H9 (cell line): ENCODE results near the gene AVEN. TPM values are rescaled to one million over a fixed set of nuclear protein-coding genes. Genes with fewer than 3 reads are reported as not detected.
A peak's percentile ranks its signal among the peaks of the same experiment; 100 is the strongest.

Experiments used
- DNase-seq: peaks from one replicate; pipeline ENCODE4 v3.0.0-alpha.2; 2017
- H2AFZ ChIP-seq: one replicate; pipeline ENCODE4 v1.6.1; 2013; ENCODE audit warnings: mild to moderate bottlenecking, low read length, control low read depth, moderate library complexity
- H2AK5ac ChIP-seq: 2 replicates; pipeline ENCODE4 v1.6.1; 2013; ENCODE audit warnings: low read length, control low read depth, mixed read lengths; ENCODE audit not compliant: insufficient read length
- H2BK120ac ChIP-seq: one replicate; pipeline ENCODE4 v1.6.1; 2013; ENCODE audit warnings: low read depth, mild to moderate bottlenecking, low read length, control low read depth, inconsistent platforms; ENCODE audit not compliant: poor library complexity, severe bottlenecking
- H2BK12ac ChIP-seq: 2 replicates; pipeline ENCODE4 v1.6.1; 2013; ENCODE audit warnings: low read length, control low read depth, mixed read lengths, low read depth; ENCODE audit not compliant: insufficient read length
- H2BK15ac ChIP-seq: 2 replicates; pipeline ENCODE4 v1.6.1; 2013; ENCODE audit warnings: low read depth, low read length, control low read depth
- H2BK20ac ChIP-seq: one replicate; pipeline ENCODE4 v1.6.1; 2013; ENCODE audit warnings: low read depth, mild to moderate bottlenecking, low read length, control low read depth, inconsistent platforms; ENCODE audit not compliant: poor library complexity, severe bottlenecking
- H2BK5ac ChIP-seq: 2 replicates; pipeline ENCODE4 v1.6.1; 2013; ENCODE audit warnings: low read length, control low read depth, mixed read lengths; ENCODE audit not compliant: insufficient read length
- H3K14ac ChIP-seq: 2 replicates; pipeline ENCODE4 v1.6.1; 2013; ENCODE audit warnings: low read length, control low read depth; ENCODE audit not compliant: insufficient read depth
- H3K18ac ChIP-seq: 2 replicates; pipeline ENCODE4 v1.6.1; 2013; ENCODE audit warnings: low read depth, mild to moderate bottlenecking, mixed read lengths, low read length, control low read depth; ENCODE audit not compliant: insufficient read length
- H3K23ac ChIP-seq: 2 replicates; pipeline ENCODE4 v1.6.1; 2013; ENCODE audit warnings: low read length, control low read depth, mixed read lengths, low read depth; ENCODE audit not compliant: insufficient read length
- H3K23me2 ChIP-seq: 2 replicates; pipeline ENCODE4 v1.6.1; 2013; ENCODE audit warnings: low read depth, mild to moderate bottlenecking, mixed read lengths, low read length, control low read depth; ENCODE audit not compliant: insufficient read length, poor library complexity, severe bottlenecking
- H3K27ac ChIP-seq: 2 replicates; pipeline ENCODE4 v1.5.1; 2013; ENCODE audit warnings: low read length, control low read depth, mixed read lengths, low read depth; ENCODE audit not compliant: insufficient read length
- H3K27me3 ChIP-seq: 2 replicates; pipeline ENCODE4 v1.6.1; 2013; ENCODE audit warnings: low read length, control low read depth, inconsistent platforms; ENCODE audit not compliant: insufficient read depth
- H3K4ac ChIP-seq: 2 replicates; pipeline ENCODE4 v1.6.1; 2013; ENCODE audit warnings: low read depth, mild to moderate bottlenecking, control low read depth, inconsistent platforms, low read length, moderate library complexity
- H3K4me1 ChIP-seq: 2 replicates; pipeline ENCODE4 v1.6.1; 2013; ENCODE audit warnings: low read length, control low read depth, inconsistent platforms; ENCODE audit not compliant: insufficient read depth
- H3K4me2 ChIP-seq: 2 replicates; pipeline ENCODE4 v1.6.1; 2013; ENCODE audit warnings: low read length, control low read depth, mixed read lengths; ENCODE audit not compliant: insufficient read length, insufficient read depth
- H3K56ac ChIP-seq: 2 replicates; pipeline ENCODE4 v1.6.1; 2013; ENCODE audit warnings: low read depth, mild to moderate bottlenecking, mixed read lengths, low read length, control low read depth; ENCODE audit not compliant: insufficient read length
- H3K79me1 ChIP-seq: 2 replicates; pipeline ENCODE4 v1.6.1; 2013; ENCODE audit warnings: low read depth, mild to moderate bottlenecking, moderate library complexity, low read length, control low read depth, inconsistent platforms; ENCODE audit not compliant: insufficient read depth, poor library complexity, severe bottlenecking
- H3K79me2 ChIP-seq: 2 replicates; pipeline ENCODE4 v1.6.1; 2013; ENCODE audit warnings: low read length, control low read depth, inconsistent platforms; ENCODE audit not compliant: insufficient read depth
- H3K9ac ChIP-seq: 2 replicates; pipeline ENCODE4 v1.6.1; 2013; ENCODE audit warnings: low read length, control low read depth, mixed read lengths; ENCODE audit not compliant: insufficient read length; ENCODE audit errors: extremely low read depth
- H3K9me3 ChIP-seq: one replicate; pipeline ENCODE4 v1.6.1; 2013; ENCODE audit warnings: low read depth, low read length, inconsistent platforms; ENCODE audit not compliant: control insufficient read depth
- H3T11ph ChIP-seq: one replicate; pipeline ENCODE4 v1.6.1; 2013; ENCODE audit warnings: mild to moderate bottlenecking, low read length, control low read depth, inconsistent platforms
- H4K20me1 ChIP-seq: one replicate; pipeline ENCODE4 v1.6.1; 2013; ENCODE audit not compliant: control insufficient read depth, insufficient read length, insufficient read depth
- H4K5ac ChIP-seq: 2 replicates; pipeline ENCODE4 v1.6.1; 2013; ENCODE audit warnings: low read depth, mild to moderate bottlenecking, mixed read lengths, low read length, control low read depth; ENCODE audit not compliant: insufficient read length
- H4K8ac ChIP-seq: replicated peaks from 2 replicates; pipeline ENCODE4 v1.6.1; 2013; ENCODE audit warnings: low read length, control low read depth, mixed read lengths, low read depth; ENCODE audit not compliant: insufficient read length
- H4K91ac ChIP-seq: 2 replicates; pipeline ENCODE4 v1.6.1; 2013; ENCODE audit warnings: low read depth, mild to moderate bottlenecking, moderate library complexity, mixed read lengths, low read length, control low read depth; ENCODE audit not compliant: insufficient read length
- H3K27ac Mint-ChIP-seq, 3 experiments: 2 replicates in 2 of 3; 3 replicates in 1 of 3; pipeline ENCODE4 v1.8.0; 2020 to 2021; ENCODE audit warnings: mixed read lengths in 3 of 3, mild to moderate bottlenecking in 1 of 3, moderate library complexity in 1 of 3
- H3K27me3 Mint-ChIP-seq: 2 replicates; pipeline ENCODE4 v1.8.0; 2021; ENCODE audit warnings: low read depth, mild to moderate bottlenecking, moderate library complexity, mixed read lengths
- H3K36me3 Mint-ChIP-seq, 3 experiments: 2 replicates in 2 of 3; 3 replicates in 1 of 3; pipeline ENCODE4 v1.8.0; 2020 to 2021; ENCODE audit warnings: low read depth in 3 of 3, mixed read lengths in 3 of 3; ENCODE audit not compliant: insufficient read depth in 1 of 3
- H3K4me1 Mint-ChIP-seq, 2 experiments: 2 replicates each; pipeline ENCODE4 v1.8.0; 2020; ENCODE audit warnings: mixed read lengths in 2 of 2
- H3K4me3 Mint-ChIP-seq, 2 experiments: 2 replicates in 1 of 2; 3 replicates in 1 of 2; pipeline ENCODE4 v1.8.0; 2020 to 2021; ENCODE audit warnings: mild to moderate bottlenecking in 2 of 2, mixed read lengths in 2 of 2, moderate library complexity in 1 of 2
- H3K9me3 Mint-ChIP-seq, 2 experiments: 2 replicates in 1 of 2; 3 replicates in 1 of 2; pipeline ENCODE4 v1.8.0; 2020; ENCODE audit warnings: mild to moderate bottlenecking in 2 of 2, mixed read lengths in 2 of 2, moderate library complexity in 1 of 2
- WGBS: extraction: QIAGEN DNeasy Blood & Tissue Kit; methylation state at CpG from one replicate; pipeline ENCODE4 v1.1.7; 2013; ENCODE audit warnings: missing lambda C conversion rate, low lambda C conversion rate, mixed read lengths; ENCODE audit not compliant: insufficient read length; ENCODE audit errors: extremely low coverage; 5-methylcytosine and 5-hydroxymethylcytosine counted together
- total RNA-seq: library from RNA; stranded (reverse); gene quantifications from 2 replicates; pipeline ENCODE4 v1.2.1, GENCODE V29; 2021
- TF ChIP-seq, protein P1 (sequence below): fragments of 200-600 bp; sonication (generic); conservative IDR thresholded peaks from 3 replicates; pipeline ENCODE4 v1.8.0; 2021; ENCODE audit warnings: antibody characterized with exemption, mild to moderate bottlenecking

The AVEN gene
- total RNA-seq, 1 experiment from 2014 or later, result 16.1 TPM

DNA sequence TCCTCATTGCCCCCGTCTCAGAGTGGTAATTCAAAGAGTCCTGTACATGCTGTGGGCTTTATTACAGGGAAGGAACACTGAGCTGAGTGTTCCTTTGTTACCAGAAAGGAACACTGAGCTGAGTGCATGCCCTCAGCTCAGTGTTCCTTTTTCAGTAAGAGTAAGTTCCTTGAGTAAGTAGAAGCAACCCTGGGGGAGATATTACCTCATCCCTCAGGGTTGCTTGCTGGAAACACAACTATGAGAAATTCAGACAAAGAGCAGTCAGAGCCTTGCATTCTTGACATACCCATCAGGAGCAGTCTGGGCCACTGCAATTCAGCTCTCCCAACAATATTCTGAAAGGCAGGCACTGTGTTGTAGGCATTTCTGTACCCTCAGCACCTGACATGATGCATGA is 53.7 kb downstream of the AVEN start:
- Mint-ChIP-seq H3K36me3 (no peaks in the 10 kb centered on the region; a peak in 1 of 7 replicates), H3K4me3 (no peak overlapping the region), H3K27ac (peak overlapping the region in 2 of 3 experiments; percentile 46 to 57; a peak in 2 of 7 replicates), H3K4me1 (peaks cover 9 to 16% of the 10 kb centered on the region in 2 experiments), H3K27me3 (no peaks in the 10 kb centered on the region), H3K9me3 (no peaks in the 10 kb centered on the region)
- H4K20me1 ChIP-seq, result no peaks in the 10 kb centered on the region
- H3K27me3 ChIP-seq, result no peaks in the 10 kb centered on the region
- H3K79me1 ChIP-seq, result no peaks in the 10 kb centered on the region
- no peaks in the 10 kb centered on the region for H3K4me1 ChIP-seq
- no peak overlapping the region for H2AFZ ChIP-seq
- H3T11ph ChIP-seq, result no peak overlapping the region
- no peak overlapping the region for H3K23ac ChIP-seq
- TF ChIP-seq, protein P1, sequence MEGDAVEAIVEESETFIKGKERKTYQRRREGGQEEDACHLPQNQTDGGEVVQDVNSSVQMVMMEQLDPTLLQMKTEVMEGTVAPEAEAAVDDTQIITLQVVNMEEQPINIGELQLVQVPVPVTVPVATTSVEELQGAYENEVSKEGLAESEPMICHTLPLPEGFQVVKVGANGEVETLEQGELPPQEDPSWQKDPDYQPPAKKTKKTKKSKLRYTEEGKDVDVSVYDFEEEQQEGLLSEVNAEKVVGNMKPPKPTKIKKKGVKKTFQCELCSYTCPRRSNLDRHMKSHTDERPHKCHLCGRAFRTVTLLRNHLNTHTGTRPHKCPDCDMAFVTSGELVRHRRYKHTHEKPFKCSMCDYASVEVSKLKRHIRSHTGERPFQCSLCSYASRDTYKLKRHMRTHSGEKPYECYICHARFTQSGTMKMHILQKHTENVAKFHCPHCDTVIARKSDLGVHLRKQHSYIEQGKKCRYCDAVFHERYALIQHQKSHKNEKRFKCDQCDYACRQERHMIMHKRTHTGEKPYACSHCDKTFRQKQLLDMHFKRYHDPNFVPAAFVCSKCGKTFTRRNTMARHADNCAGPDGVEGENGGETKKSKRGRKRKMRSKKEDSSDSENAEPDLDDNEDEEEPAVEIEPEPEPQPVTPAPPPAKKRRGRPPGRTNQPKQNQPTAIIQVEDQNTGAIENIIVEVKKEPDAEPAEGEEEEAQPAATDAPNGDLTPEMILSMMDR, result no peak
- no peak overlapping the region for H3K27ac ChIP-seq
- H3K23me2 ChIP-seq, result no peaks in the 10 kb centered on the region
- no peak overlapping the region for H2BK5ac ChIP-seq
- no peak overlapping the region for H2BK15ac ChIP-seq
- H3K9me3 ChIP-seq, result no peaks in the 10 kb centered on the region
- no peak overlapping the region for H2BK20ac ChIP-seq
- no peak overlapping the region for H3K14ac ChIP-seq
- no peak overlapping the region for H2BK12ac ChIP-seq
- H3K18ac ChIP-seq, result no peak overlapping the region
- no peak overlapping the region for H3K4ac ChIP-seq
- no peak overlapping the region for H4K5ac ChIP-seq
- H3K79me2 ChIP-seq, result no peaks in the 10 kb centered on the region; the same call in 1 of the 2 replicates
- no peak overlapping the region for H3K56ac ChIP-seq
- H4K91ac ChIP-seq, result no peak overlapping the region
- H2BK120ac ChIP-seq, result no peak overlapping the region
- DNase-seq, result no peak
- no peak overlapping the region for H4K8ac ChIP-seq
- no CpG with 5 or more reads among the region's 1 CpG for WGBS
- no peak overlapping the region for H2AK5ac ChIP-seq
- no peak overlapping the region for H3K9ac ChIP-seq
- no peak overlapping the region for H3K4me2 ChIP-seq
